COLO829 (cell line): ENCODE results near the gene TCL1A.
A peak's percentile ranks its signal among the peaks of the same experiment; 100 is the strongest.

ENCODE experiments used
- DNase-seq: peaks from one replicate; pipeline ENCODE4 v3.0.0; 2012; ENCODE audit warnings: low spot score

TCL1A gene

GRCh38 chr14:95705518-95705917, 8.4 kb downstream of the TCL1A start:
- no peak for DNase-seq

- no peak for DNase-seq
These were observed 10.1 kb downstream of the TCL1A start for GRCh38 chr14:95703805-95704204.

DNA sequence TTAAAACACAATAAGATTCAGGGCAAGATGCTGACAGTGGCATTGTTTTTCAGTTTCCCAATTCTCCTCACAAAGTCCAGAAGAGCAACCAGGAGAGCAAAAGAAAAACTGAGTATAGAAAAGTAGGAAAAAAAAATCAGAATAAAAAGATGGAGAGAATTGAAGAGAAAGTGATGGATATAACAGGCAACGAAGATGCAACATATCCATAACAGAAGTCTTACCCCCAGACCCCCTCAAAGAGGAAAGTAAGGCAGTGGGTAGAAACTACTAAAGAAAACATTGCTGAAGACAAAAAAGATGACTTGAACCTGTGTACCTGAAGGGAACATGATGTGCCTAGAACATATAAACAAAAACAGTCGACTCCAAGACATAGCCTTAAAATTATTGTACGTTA, 10.6 kb downstream of the TCL1A start:
- DNase-seq: no peak

GRCh38 chr14:95701846-95702221, 12.1 kb downstream of the TCL1A start:
- DNase-seq: no peak

DNA sequence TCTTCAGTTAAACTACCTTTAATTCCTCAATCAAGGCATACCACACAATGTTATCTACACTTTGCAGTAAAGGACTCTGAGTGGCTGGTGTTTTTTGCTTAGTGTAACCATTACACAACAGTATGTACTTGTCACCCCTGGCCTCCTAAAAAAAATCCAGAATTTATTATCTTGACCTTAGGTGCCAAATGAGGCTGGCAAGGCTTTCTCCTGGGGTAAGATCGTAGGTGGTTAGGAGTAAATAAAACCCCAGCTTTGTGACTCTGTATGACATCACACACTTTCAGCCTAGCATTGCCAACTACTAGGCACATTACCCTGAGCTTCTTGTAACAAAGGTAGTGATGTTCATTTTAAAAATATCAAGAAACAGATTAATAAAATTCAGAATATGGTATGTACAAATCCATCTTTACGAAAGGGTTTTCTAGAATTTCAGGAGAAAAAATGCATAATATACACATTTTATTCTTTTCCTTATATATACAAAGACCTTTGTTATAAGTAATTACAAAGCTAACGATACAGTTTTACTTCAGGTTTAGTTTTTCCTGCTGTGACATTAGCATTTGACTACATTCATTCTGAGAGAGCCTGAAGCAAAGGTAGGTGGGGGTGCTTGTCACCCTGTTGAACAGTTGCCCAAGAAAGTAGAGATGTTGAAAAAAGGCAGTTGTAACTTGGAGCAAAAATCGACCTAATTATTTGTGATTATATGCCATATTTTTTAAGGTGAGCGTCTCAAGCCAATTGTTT, 13.5 kb downstream of the TCL1A start:
- no peak for DNase-seq

GRCh38 chr14:95699412-95699811, 14.5 kb downstream of the TCL1A start:
- DNase-seq: no peak

GRCh38 chr14:95698287-95698686, 15.6 kb downstream of the TCL1A start:
- peak; percentile 10 for DNase-seq

- no peak for DNase-seq
These were observed 16.2 kb downstream of the TCL1A start for GRCh38 chr14:95697764-95698163.

DNA sequence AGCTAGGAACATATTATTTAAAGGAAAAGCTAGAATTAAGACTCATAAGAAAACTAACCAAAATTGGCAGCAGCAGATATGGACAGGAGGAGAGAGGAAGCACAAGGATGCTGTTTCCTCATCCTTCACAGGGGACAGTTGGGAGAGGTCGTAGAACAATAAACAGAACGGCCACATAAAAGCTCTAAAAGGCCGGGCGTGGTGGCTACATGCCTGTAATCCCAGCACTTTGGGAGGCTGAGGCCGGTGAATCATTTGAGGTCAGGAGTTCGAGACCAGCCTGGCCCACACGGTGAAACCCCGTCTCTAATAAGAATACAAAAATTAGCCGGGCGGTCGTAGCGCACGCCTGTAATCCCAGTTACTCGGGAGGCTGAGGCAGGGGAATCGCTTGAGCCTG, 17.2 kb downstream of the TCL1A start:
- no peak for DNase-seq

- DNase-seq: no peak
These were observed 18.0 kb downstream of the TCL1A start for GRCh38 chr14:95695913-95696312.

DNA sequence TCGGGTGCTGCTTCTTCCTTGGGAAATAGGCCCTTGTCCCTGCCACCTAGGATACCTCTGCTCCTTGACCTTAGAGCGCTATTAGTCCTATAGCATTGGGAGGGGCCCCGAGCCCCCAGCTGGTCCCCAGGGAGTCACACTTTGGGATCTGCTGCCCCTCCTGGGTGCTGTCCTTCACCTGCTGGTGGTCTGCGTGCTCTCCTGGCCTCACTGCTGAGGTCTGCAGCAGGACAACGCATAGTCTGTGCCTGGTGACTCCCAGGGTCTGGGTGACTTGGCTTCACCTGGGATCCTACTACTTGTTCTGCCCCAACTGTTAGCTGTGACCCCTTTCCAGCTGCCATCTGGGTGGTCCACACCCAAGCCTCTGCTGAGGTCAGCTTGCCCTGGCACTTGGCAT, 18.9 kb downstream of the TCL1A start:
- no peak for DNase-seq

DNA sequence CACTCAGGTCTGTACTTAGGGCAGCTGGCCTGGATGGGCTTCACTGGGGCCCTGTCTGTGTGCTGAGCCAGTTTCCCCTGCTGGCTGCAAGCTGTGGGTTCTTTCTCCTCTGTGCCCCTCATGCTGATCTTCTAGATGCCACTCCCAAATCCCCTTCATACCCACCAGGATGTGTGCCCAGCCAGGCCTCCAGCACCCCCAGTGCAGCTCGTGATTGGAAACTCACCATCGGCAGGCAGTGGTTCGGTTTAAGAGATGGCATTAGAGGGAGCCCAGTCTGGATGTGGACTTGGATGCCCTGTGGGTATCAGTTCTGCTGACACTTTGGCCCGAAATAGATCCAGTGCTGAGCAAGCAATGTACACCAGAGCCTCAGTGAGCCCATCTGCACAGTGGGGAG, 21.8 kb downstream of the TCL1A start:
- no peak for DNase-seq

- DNase-seq: no peak
These were observed 22.3 kb downstream of the TCL1A start for GRCh38 chr14:95691591-95691990.

- no peak for DNase-seq
These were observed 23.1 kb downstream of the TCL1A start for GRCh38 chr14:95690815-95691214.

DNA sequence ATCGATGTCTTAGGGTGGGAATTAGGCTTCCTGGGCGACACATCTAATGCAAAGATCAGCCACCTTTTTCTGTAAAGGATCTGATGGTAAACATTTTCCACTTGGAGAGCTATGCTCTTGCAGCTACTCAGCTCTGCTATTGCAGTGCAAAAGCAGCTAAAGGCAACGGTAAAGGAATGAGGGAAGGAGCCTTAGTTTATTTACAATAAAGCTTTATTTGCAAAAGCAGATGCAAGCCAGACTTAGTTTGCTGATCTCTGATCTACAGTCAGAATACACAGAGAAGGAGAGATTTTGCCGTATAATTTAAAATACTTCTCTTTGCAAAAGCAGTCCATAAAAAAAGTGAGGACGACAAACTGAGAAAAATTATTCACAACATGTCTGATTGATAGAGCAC, 24.5 kb downstream of the TCL1A start:
- DNase-seq: no peak

DNA sequence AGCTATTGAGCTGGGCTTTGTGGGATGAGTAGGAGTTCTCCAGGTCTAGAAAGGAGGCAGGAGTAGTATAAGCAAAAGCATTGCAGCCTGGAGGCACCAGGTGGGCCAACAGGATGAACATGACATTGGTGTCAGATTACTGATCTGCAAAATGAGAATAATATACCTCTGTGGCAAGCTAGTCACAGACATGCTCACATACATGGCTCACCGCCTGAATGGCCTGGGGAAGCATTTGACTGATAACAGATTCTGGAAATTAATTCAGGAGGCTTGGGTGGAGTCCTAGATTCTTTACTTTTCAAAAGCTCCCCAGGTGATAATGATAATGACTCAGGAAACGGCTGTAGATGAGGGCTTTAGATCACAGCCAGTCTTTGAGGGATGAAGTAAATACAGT, 27.0 kb downstream of the TCL1A start:
- DNase-seq: no peak

GRCh38 chr14:95685978-95686922, 27.7 kb downstream of the TCL1A start, which contains the start of gene TCL1B:
TSS of gene TCL1B (plus strand) at chr14:95686426. CDS start at chr14:95686468, 42 bp downstream.
- DNase-seq: no peak

DNA sequence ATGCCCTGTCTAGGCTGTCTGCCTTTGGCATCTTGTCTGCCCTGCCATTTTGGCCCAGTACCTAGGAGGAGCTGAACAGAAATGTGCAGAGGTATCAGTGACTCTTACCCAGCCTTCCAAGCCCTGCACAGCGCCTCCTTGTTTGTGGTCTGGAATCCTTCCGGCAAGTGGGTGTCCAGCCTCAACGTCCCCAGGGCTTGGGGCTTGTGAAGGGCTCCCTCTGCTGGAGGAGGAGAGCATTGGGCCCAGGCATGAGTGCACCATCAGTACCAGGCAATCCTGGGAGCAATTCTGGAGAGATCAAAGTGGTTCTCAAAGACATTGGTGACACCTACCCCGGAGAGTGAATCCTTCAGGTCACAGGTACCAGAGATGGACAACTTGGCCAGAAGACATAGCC, 30.1 kb downstream of the TCL1A start:
- DNase-seq: peak; percentile 48

- DNase-seq: no peak
These were observed 32.8 kb downstream of the TCL1A start for GRCh38 chr14:95681153-95681552.

DNA sequence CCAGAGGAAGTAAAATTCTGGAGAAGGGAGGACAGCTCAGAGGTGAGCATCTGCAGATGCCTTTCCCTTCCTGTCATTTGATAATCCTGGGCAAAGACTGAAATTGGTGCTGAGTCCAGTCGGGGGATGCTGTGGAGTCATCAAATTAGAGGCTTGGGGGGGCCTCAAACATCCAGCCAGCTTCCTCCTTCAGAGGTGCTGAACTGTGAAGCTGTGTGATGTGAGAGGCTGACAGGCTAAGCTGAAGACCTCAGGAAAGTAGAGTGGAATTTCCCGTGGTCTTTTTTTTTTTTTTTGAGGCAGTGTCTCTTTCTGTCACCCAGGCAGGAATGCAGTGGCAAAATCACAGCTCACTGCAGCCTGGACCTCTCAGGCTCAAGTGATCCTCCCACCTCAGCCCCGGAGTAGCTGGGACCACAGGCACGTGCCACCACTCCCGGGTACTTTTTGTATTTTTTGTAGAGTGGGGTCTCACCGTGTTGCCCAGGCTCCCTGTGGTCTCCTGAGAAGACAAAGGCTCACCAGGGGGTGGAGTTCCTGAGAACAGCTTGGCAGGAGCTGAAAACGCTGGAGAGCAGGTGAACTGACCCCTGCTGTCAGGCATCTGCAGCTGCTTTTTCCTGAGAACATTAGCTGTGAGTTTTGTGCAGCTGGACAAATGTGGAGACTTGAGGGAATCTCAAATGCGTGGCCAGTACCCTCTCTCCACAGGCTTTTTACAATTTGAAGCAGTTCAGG, 33.8 kb downstream of the TCL1A start:
- DNase-seq: no peak

DNA sequence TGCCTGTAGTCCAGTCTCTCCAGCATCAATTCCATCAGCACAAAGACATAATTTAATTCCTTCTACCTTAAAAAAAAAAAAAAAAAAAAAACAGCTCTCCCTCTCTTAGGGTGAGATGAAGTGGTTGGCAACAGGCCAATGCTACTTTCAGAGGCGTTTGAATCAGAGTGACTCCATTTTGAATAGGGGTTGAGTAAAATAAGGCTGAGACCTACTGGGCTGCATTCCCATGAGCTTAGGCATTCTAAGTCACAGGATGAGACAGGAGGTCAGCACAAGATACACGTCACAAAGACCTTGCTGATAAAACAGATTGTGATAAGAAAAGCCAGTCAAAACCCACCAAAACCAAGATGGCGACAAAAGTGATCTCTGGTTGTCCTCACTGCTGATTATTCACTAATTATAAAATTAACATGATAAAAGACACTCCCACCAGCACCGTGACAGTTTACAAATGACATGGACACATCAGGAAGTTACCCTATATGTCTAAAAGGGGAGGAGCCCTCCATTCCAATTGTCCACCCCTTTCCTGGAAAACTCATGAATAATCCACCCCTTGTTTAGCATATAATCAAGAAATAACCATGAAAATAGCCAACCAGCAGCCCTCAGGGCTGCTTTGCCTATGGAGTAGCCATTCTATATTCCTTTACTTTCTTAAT, 34.6 kb downstream of the TCL1A start:
- DNase-seq: no peak
